GM21526 (cell line): Measurements from ENCODE around the gene STC2.
"Not testable (repeated sequence)": the region's sequence is repeated elsewhere in the genome, so short reads cannot be mapped to it uniquely, and the experiment has no call there.

Experiments
- ATAC-seq: cut with Tn5 transposase; IDR thresholded peaks from one replicate; pipeline ENCODE4 v1.9.1; 2021; ENCODE audit warnings: moderate library complexity; ENCODE audit not compliant: unreplicated experiment, low FRiP score

Gene STC2, protein sequence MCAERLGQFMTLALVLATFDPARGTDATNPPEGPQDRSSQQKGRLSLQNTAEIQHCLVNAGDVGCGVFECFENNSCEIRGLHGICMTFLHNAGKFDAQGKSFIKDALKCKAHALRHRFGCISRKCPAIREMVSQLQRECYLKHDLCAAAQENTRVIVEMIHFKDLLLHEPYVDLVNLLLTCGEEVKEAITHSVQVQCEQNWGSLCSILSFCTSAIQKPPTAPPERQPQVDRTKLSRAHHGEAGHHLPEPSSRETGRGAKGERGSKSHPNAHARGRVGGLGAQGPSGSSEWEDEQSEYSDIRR

DNA sequence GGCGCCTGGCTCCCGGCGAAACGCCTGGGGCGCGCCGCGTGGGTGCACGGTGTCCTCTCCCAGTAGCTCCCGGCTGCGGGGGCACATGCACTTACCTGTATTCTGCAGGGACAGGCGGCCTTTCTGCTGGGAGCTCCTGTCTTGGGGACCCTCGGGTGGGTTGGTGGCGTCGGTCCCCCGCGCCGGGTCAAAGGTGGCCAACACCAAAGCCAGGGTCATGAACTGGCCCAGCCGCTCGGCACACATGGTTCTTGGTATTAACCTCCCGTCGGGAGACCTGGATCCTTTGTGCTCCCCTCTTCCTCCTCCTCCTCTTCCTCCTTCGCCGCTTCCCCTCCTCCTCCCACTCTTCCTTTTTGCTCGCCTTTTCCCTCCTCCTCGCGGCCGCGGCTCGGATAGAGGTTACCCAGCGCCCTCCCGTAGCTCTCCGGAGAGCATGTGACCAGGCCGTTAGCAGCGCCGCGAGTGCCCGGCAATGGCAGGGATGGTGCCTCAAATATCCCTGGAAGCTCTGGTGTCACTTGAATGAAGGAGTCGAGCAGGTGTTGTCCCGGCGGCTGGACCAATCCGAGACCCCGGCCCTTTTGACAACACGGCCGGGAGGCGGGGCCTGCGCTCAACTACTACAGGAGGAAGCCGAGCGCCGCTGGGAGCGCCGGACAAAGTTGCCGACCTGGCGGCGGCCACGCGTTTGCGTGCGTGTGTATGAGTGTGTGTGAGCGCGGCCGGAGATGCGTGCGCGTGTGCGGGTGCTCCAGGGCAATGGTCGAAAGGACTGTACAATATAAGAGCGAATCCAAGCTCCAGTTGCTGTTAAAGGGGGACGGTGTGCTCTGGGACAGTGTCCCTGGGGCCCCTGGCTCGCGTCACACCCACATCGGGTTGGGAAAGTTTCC is at the start of gene STC2:
Gene STC2 (minus strand): TSS at position 467 of the 896 bp plus-strand sequence. CDS start 221 bp downstream, at position 246.
- ATAC-seq, result no peak

DNA sequence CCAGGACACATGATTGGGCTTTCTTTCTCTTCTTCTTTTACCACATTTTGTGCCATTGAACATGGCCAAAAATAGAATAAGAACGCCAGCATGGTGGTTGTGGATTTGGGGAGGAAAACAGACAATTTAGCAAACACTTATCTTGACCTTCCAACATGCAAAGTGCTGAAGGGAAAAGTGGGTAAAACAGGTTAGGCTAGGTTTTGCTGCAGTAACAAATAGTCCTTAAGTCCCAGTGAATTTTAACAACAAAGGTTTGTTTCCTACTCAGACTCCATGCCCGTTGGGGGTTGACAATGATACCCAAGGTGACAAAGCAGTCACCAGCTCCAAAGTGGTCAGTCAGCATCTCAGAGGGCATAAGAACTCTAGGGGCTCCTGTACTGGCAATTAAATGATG is 43.2 kb upstream of the STC2 start:
- ATAC-seq, result no peak

DNA sequence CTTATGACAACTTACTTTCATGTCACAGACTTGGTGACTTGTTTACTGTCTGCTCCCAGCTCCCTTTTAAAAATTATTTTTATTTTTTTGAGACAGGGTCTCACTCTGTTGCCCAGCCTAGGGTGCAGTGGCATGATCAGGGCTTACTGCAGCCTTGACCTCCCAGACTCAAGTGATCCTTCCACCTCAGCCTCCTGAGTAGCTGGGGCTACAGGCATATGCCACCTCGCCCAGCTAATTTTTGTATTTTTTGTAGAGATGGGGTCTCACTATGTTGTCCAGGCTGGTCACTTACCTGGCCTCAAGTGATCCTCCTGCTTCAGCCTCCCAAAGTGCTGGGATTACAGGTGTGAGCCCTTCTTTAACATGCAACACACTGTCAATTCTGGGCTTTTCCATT is 35.2 kb upstream of the STC2 start:
- not testable (repeated sequence) for ATAC-seq

DNA sequence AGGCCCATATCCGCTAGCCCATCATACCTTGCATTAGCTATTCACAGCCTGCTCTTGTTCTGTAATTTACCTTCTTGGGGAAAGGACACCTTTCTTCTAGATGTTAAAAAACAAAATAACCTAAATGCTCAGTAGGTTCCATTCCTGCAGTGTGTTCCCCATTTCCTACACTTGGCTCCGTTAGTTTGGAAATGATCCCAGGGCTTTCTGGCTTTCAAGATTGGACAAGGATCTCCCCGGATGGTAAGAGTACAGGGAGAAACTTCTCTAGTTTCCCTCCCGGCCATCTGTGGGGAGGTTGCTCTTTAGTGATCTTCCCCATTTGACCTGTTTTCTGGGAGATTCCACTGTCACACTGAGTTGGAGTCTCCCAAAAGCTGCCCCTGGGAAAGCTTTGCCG is 27.3 kb upstream of the STC2 start:
- no peak for ATAC-seq

DNA sequence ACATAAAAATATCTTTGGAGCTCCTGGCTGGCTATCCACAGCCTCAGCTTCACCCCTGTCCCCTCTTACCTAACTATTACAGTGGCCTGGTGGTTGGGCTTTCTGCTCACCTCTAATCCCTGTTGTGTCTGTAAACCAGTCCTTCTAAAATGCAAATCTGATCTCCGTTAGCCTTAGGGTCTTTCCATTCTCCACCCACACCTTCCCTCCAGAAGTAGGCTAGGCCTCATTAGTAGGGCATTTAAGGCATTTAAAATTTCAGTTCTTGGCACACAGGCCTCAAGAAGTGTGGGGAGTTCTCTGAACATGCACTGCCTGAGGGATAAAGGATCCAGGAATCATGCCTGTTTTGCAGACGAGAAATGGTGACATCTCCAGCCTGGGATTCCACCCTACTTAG is 26.4 kb upstream of the STC2 start:
- no peak for ATAC-seq

DNA sequence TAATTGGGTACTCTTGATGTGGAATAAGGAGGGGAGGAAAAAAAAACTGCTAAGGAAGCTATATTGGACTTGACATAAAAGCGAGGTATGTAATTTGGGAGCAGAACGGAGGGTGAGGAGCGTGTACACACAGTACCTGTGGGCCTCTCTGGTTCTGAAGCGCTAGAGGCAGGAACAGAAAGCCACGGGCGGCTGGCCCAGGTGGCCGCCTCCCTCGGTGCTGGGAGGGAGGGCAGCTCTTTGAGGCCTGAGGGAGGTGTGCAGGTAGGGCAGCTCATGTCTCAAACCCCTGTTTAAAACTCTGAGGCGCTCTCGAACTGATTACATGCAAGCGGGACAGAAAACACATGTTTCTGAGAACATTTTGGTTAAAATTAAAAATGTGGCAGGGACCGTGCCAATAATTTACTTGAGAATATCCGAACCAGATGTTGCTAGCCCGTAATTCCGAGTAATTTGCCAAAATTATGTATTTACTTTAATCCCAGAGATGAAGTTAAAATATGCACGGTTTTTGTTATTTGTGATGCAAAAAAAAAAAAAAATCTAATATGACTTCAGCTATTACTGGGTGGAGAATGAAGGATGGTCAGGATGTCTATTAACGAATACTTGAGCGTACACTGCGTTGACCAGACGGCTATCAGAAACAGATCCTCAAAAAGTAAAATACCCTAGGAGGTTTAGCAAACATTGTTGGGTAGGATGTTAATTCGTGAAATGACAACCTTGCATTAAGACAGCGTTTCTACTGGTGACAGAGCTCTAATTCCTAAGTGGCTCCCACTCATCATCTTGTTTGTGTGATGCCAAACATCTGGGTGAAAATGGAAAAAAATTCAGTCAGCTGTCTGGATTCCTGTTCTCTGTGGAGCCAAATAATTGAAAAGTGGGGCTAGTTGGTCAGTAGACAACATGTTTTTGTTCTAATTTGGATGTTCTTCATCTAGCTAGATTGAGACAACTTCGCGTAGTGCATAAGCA is 24.4 kb upstream of the STC2 start:
- ATAC-seq, result no peak

DNA sequence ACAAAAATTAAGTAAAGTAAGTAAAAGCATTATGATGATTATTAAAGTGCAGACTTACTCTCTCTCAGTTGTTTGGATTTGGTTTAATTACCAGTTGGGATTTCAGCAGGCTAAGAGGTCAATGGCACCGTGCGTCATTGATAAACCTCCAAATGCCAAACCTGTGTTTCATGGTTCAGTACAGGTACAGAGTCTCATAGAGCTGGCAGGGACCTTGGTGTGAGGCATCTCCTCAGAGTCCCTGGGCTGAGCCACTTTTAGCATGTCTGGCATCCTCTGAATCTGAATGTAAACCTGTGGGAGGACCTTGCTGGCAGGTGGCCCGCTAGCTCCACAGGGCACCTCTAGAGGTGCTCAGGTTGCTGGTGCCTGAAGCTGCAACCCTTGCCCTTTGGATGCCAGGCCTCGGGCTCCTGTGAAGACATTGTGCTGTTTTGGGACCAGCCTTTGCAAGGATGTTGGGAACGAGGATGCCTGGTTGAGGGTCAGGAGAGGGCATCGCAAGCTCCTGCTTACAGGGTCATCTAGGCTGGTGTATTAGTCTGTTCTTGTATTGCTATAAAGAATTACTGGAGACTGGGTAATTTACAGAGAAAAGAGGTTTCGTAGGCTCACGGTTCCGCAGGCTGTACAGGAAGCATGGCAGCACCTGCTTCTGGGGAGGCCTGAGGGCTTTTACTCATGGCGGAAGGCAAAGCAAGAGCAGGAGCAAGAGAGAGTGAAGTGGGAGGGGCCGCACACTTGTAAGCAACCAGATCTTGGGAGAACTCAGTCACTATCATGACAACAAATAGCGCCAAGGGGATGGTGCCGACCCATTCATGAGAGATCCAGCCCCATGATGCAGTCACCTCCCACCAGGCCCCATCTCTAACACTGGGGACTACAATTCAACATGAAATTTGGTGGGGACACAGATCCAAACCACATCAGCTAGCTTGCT is 14.9 kb upstream of the STC2 start:
- no peak for ATAC-seq

DNA sequence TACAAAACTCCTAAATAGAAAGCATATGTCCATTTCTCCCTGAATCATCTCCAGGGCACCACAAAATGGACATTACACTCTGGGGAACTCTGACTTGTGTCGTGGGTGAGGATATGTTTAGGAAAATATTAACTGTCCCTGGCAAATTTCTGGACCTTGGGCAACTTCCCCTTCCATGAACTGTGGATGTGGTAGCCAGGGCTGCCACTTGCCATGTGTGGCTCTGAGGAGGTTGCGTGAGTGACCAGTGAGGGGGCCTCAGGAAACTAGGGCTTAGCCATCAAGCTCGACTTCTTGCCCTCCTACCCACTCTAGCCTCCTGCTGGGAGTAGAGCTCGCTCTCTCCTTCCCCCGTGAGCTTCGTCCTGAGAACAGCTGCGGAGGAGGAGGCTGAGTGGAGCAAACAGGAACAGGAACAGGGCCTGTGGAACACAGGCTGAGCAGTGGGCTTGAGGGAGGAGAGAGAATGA is 13.8 kb upstream of the STC2 start:
- no peak for ATAC-seq

DNA sequence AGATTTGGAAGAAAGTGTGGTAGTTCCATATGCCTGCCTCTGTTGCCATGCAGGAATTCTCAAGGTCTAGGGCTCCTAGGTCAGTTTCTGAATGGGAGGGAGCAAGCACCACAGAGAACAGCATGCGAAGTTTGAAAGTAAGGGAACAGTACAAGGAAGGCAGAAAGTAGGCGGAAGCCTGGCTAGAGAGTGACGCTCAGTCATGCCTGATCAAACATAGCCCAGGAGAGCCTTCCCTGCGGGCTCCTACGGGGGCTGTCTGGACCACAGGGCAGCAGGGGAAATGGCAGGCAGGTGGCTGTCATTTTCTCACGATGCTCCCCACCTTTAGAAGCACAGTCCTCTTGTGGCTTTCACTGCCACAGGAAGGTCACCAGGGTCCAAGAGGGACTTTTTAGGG is 12.8 kb upstream of the STC2 start:
- ATAC-seq, result no peak

DNA sequence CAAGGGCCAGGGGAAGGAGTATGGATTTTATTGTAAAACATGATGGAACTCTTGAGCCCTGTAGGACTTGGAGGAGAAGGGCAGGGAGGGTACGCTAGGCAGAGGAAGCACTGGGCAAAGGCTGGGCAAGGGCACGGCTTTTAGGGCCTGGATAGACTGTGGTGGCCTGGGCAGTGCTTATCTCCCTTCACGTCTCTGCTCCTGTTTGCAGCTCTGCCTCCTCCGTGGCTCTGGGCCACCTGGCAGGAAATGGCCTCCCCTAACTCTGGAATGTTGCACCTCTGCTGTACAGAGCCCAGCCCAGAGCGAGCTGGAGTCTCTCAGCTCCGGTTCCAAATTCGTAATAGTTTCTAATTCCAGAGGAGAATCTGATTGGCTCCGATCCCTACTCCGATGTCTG is 12.2 kb upstream of the STC2 start:
- no peak for ATAC-seq

DNA sequence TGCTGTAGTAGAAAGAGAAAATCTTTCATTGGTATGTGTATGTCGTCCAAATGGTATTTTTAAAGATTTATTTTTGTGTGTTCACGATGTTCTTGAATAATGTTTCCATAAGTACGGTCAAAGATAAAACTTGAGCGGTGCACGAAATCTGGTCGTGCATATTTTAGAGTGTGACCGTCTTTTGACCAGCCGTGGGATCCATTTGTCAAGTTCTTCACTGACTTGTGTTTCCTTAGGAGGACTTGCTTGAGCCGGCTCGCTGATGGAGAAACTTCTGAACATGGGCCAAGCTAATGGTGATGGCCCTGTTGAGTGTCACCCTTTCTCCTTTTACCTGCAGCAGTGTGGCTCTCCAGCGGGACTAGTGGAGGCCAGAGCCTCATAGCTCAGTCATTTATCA is 11.1 kb upstream of the STC2 start:
- ATAC-seq, result no peak

DNA sequence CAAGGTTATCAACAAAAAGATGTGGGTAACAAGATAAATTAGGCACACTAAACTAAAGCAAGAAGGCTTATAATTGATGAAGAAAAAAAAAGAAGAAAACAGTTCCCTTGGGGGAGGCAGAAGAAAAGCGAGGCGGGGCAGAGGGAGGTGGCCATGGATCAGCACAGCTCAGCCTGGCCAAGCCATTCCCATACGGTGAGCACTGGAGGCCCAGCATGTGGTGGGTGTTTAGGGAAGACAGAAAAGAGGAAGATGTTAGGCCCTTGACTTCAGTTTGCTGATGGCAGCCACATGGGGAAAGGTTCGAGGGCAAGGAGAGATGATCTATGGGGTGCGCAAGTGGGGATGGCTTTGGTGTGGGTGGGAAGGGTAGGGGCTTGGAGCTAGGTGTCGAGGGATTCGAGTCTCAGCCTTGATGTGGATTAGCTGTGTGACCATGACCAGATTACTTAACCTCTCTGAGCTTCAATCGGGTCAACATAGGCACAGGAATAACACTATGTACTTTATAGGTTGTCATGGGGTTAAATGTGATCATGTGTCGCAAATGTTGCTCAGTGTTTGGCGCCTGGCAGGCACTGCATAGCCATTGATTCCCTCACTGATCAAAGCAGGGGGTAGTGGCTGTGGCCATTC is 10.3 kb upstream of the STC2 start:
- ATAC-seq, result no peak

DNA sequence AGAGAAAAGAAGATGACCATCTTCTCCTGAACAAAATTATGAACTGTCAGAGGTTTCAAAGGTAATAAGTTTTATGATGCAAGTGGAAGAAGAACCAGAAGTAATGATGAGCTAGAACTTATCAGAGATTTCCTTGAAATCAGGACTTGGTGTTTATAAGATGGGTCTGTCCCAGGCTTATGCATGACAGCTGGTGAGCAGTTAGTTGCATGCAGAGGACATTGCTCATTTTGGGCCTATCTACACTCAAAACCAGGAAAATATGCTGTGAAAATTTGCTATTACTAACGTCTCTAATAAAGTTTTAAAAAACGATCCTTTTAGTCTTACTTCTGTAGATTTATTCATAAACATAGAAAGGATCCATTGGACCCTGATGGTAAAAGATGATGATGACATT is 6.6 kb upstream of the STC2 start:
- no peak for ATAC-seq

DNA sequence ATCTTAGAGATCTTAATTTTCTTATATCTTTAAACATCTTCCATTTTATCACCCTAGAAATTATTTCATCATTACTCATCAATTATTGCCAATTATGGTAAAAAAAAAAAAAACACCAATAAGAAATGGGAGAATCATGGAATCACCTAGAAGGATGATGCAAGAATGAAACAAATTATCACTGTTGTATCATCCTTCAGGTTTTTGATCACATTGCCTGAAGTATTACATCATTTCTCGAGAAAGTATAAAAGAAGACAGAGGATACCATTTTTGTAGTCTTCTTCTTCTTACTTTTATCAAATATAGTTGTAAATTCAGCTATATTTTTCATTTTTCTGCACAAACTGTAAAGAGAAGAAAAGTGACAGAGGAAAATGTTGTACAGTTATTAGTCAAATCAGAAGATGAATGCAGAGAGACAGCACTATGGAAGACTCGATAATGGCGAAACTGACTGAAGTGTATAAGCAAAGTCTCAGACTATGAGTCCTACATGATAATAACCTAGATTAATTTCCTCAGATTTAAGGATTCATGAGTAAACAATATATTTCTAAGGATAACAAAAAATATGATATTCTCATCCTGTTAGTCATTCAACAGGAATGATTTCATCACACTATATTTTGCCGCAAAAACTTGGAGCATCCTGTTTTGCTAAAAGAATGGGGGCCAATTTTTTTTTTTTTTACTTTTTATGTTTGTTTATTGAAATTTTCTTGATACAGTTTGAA is 5.9 kb upstream of the STC2 start:
- no peak for ATAC-seq

DNA sequence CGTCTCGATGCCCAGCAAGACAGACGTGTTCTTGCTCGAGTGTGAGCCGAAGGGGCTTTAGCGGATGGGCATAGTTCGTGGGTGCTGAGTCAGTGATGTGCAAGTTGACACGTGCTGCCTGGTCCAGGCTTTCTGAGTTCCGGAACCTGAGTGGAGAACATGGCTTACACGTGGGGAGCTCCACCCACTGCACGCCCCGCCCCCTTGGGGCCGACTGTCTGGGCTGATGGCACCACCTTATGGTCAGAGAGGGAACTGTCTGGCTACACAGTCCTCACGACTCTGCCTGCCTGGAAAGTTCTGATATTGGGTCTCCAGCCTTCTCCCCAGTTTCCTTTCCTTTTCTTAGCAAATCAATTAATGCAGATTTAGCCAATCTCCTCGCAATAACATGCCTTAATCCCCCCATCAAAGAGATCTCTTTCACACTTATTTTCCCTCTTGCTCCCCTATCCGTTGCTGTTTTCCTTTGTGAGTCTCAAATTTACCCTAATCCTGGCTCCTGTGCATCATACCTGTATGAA is 3.8 kb upstream of the STC2 start:
- ATAC-seq, result peak; percentile 67

DNA sequence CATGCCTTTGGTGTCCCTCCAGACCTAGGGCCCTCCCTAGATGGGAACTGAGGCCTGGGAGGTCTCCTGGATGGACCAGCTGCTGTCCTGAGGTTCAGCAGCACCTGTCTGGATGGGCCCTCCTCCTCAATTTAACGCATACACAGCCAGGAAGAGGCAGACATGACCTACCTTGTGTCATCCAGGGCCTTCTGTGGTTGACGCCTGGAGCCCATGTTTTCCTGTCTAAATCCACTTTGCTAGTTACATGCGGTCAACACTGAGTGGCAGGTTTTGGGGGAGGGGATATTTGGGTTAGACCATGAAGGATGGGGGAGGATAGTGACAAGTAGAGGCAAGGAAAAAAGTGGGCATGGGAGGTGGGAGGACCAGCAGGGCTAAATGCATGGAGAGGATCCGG is 3.1 kb upstream of the STC2 start:
- no peak for ATAC-seq

DNA sequence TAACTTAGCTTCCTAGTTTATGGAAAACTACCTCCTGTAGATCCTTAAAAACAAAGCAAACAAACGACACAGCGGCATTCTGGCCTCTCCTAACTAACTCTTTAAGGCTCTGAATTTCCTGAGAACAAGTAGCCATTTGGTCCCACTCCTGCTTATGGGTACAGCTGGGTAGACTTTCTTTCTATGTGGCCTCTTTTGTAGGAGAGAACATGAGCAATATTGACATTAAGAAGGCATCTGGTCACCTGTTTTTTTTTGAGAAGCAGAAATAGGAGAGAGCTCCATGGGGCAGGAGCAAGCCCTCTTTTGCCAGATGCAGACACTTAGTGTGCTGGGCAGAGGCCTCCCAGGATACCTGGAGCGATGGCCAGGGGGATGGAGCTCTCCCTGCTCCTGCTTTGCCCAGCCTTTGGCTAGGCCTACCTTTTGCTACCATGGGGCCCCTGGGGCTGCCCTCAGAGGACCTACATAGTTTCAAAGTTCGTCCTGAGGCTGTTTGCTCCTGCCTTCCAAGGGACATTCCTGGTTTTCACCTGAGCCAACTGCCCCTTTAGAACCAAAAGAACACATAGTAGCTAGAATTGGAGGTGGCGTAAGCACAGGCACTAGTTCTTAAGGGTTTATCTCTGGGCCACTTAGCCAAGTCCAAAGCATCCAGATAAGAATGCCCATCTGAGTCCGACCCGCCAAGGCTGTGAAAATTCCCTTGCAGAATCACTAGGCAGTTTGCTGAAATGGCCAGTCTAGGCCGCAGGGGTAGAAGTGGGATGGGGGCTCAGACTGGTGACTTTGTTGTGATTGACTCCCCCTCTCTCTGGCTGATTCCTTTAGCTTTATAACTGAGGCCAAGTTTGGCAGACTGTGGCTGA is 2.4 kb upstream of the STC2 start:
- no peak for ATAC-seq
